DMS53 (cell line): Measurements from ENCODE around the gene DDI1.

Experiments
- DNase-seq: peaks from one replicate; lab custom pipeline; 2025; lab: John Stamatoyannopoulos, UW

DDI1 gene

DNA sequence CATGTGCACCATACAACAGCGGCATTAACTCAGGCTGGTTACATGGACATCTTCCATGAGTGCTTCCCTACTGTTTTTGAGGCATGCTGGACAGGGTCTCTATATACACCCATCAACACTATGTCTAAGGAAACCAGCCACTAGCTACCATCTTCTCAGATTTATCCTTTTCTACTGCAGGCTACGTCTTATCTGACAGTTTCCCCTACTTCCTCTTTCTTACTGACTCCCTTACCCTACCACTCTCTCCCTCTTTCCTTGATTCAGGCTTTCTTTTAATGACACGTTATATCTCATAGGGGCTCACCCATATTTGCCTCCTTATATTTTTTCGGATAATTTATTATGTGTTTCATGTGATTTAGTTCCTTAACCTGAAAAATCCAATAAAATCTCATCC, 41.8 kb downstream of the DDI1 start:
- DNase-seq: no peak

DNA sequence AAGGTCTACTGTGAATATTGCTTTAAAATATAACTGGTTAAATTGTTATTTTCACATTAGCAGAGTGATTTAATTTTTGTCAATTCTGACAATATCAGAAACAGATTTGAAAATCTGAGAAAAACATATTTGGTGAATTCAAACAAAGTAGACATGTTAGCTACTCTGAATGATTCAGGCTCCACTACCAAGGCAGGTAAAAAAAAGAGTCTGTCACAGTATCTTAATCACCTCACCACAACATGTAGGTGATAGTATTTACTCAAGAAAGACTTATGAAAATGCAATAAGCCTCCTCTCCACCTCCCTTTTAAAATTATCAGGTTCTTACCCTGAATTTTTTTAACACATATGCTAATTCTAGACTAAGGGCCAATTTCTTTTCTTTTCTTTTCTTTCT, 42.6 kb downstream of the DDI1 start:
- no peak for DNase-seq

GRCh38 chr11:104086621-104087020, 50.2 kb downstream of the DDI1 start:
- DNase-seq: no peak
